Activated naive CD8-positive, alpha-beta T cell treated with anti-CD3 and anti-CD28 coated beads, Interleukin-2, amount 10 ng/mL, durations not matched to agents 7 days and 5 days (primary cell): Measurements from ENCODE around the gene PRKD1. TPM values are rescaled to one million over a fixed set of nuclear protein-coding genes. Genes with fewer than 3 reads are reported as not detected.

ENCODE experiments used
- ATAC-seq: fragments of 150-1000 bp; cut with Tn5 transposase; one replicate; pipeline ENCODE4 v1.10.0; 2021; ENCODE audit warnings: low read depth, moderate library complexity
- POLR2A ChIA-PET: fragments of 350-600 bp; sonication (Branson Sonifier 250); formaldehyde crosslinking; loops from one replicate; lab custom pipeline; 2021; ENCODE audit warnings: antibody characterized with exemption; lab: Charles Lee
- DNase-seq: peaks from one replicate; pipeline ENCODE4 v3.0.0; 2021
- H3K27ac Mint-ChIP-seq: one replicate; pipeline ENCODE4 v1.8.0; 2022; ENCODE audit warnings: mild to moderate bottlenecking, mixed read lengths
- H3K27me3 Mint-ChIP-seq: one replicate; pipeline ENCODE4 v1.8.0; 2022; ENCODE audit warnings: mild to moderate bottlenecking, moderate library complexity, mixed read lengths
- H3K36me3 Mint-ChIP-seq: one replicate; pipeline ENCODE4 v1.8.0; 2021; ENCODE audit warnings: mild to moderate bottlenecking, mixed read lengths
- H3K4me1 Mint-ChIP-seq: one replicate; pipeline ENCODE4 v1.8.0; 2021; ENCODE audit warnings: mixed read lengths
- H3K4me3 Mint-ChIP-seq: one replicate; pipeline ENCODE4 v1.8.0; 2022; ENCODE audit warnings: mild to moderate bottlenecking, moderate library complexity, mixed read lengths
- H3K9me3 Mint-ChIP-seq: one replicate; pipeline ENCODE4 v1.8.0; 2021; ENCODE audit warnings: mixed read lengths
- total RNA-seq, 2 experiments: library from RNA; stranded (reverse); gene quantifications; one replicate each; pipeline ENCODE4 v1.2.3, GENCODE V29; 2021

Gene PRKD1
- total RNA-seq, 2 experiments from 2014 or later: not detected

DNA sequence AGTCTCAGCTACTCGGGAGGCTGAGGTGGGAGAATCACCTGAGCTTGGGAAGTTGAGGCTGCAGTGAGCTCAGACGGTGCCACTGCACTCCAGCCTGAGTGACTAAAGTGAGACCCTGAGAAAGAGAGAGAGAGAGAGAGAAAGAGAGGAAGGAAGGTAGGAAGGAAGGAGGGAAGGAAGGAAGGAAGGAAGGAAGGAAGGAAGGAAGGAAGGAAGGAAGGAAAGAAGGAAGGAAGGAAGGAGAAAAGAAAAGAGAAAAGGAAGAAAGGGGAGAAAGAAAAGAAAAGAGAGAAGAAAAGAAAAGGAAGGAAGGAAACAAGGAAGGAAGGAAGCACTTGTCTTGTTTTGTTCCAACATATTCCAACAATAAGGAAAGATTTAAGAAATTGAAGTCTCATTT lies 7.8 kb downstream of the PRKD1 start:
- Mint-ChIP-seq H3K9me3 (no peaks in the 10 kb centered on the region), H3K27ac (no peak overlapping the region), H3K4me1 (no peaks in the 10 kb centered on the region), H3K36me3 (no peaks in the 10 kb centered on the region), H3K4me3 (no peak overlapping the region), H3K27me3 (no peaks in the 10 kb centered on the region)
- POLR2A ChIA-PET: no interaction called here
- ATAC-seq: no peak
- no peak for DNase-seq

DNA sequence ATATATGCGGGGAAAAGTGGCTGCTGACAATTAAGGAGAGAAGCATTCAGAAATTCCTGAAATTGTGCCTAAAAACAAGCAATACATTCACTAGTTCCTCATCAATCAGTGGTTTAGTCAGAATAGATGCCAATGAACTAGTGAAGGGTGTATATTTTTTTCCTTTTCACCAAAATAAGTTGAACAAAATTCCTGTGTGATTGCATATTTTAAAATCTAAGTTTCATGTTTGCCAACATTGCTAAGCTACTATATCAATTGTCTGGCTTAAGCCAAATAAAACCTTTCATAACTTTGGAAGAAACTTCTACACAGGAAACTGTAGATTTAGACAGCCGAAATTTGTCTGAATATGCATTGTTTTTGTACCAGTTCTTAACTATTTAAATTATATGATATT lies 8.7 kb downstream of the PRKD1 start:
- Mint-ChIP-seq H3K9me3 (no peaks in the 10 kb centered on the region), H3K27ac (no peak overlapping the region), H3K4me1 (no peaks in the 10 kb centered on the region), H3K4me3 (no peak overlapping the region), H3K27me3 (no peaks in the 10 kb centered on the region), H3K36me3 (no peaks in the 10 kb centered on the region)
- DNase-seq (no peak), ATAC-seq (no peak)
- POLR2A ChIA-PET: no interaction called here

DNA sequence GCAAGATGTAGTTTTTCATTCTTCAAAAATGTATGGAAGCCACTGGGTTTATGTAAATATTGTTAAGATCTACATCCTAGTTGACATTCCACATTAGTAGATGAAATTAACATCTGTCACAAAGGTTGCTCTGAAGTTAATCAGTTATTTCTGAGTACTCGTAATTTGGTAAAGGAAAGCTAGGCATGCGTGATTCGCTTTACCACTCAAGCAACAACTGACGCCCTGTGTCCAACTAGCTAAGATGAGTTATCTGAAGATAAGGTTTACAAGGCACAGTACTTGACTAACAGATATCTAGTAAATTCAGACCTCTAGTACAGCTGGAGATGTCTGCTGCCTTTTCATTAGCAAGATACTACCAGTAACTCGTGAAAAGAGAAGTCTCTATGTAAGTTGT lies 14.1 kb downstream of the PRKD1 start:
- H3K9me3 Mint-ChIP-seq: no peaks in the 10 kb centered on the region
- H3K4me3 Mint-ChIP-seq: no peak overlapping the region
- POLR2A ChIA-PET: no interaction called here
- no peaks in the 10 kb centered on the region for H3K36me3 Mint-ChIP-seq
- no peaks in the 10 kb centered on the region for H3K27me3 Mint-ChIP-seq
- ATAC-seq (no peak), DNase-seq (no peak)
- no peaks in the 10 kb centered on the region for H3K4me1 Mint-ChIP-seq
- H3K27ac Mint-ChIP-seq: no peak overlapping the region

DNA sequence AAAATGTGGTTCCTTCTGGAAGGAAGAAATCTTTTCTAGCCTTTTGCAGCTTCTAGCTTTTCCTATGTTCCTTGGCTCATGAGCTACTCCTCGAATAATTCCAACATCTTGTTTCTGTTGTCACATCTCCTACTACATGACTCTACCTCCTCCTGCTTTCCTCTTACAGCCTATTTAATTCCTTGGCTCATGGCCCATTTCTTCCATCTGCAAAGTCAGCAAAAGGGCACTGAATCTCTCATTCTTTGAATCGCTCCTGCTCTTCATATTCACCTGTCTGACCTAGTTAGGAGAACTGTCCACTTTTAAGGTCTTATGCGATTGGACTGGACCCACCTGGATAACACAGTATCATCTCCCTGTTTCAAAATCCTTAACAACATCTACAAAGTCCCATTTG lies 15.8 kb downstream of the PRKD1 start:
- DNase-seq: no peak
- Mint-ChIP-seq H3K4me3 (no peak overlapping the region), H3K27ac (no peak overlapping the region), H3K4me1 (no peaks in the 10 kb centered on the region), H3K36me3 (no peaks in the 10 kb centered on the region), H3K27me3 (no peaks in the 10 kb centered on the region), H3K9me3 (peaks cover 1% of the 10 kb centered on the region)
- ATAC-seq: no peak
- POLR2A ChIA-PET: no interaction called here

DNA sequence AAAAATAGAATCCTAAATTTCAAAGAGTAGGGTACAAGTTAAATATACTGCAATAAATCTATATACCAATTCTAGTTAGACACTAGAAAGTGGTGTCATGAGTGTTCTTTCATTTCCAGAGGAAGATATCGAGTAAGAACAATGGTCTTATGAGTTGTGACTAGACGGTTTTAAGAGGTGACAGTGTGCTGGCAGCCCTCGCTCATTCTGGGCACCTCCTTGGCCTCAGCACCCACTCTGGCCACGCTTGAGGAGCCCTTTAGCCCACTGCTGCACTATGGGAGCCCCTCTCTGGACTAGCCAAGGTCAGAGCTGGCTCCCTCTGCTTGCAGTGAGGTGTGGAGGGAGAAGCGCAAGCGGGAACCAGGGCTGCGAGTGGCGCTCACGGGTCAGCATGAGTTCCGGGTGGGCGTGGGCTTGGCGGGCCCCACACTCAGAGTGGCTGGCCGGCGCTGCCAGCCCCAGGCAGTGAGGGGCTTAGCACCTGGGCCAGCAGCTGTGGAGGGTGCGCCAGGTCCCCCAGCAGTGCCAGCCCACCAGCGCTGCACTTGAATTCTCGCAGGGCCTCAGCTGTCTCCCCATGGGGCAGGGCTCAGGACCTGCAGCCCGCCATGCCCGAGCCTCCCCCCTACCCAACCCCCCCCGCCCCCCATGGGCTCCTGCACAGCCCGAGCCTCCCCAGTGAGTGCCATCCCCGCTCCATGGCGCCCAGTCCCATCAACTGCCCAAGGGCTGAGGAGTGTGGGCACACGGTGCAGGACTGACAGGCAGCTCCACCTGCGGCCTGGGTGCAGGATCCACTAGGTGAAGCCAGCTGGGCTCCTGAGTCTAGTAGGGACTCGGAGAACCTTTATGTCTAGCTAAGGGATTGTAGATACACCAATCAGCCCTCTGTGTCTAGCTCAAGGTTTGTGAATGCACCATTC lies 18.7 kb downstream of the PRKD1 start:
- ATAC-seq: no peak
- no peaks in the 10 kb centered on the region for H3K27me3 Mint-ChIP-seq
- H3K4me3 Mint-ChIP-seq: no peak overlapping the region
- no peaks in the 10 kb centered on the region for H3K4me1 Mint-ChIP-seq
- H3K27ac Mint-ChIP-seq: no peak overlapping the region
- no peak for DNase-seq
- H3K9me3 Mint-ChIP-seq: peaks cover 1% of the 10 kb centered on the region
- no peaks in the 10 kb centered on the region for H3K36me3 Mint-ChIP-seq
- POLR2A ChIA-PET: no interaction called here

DNA sequence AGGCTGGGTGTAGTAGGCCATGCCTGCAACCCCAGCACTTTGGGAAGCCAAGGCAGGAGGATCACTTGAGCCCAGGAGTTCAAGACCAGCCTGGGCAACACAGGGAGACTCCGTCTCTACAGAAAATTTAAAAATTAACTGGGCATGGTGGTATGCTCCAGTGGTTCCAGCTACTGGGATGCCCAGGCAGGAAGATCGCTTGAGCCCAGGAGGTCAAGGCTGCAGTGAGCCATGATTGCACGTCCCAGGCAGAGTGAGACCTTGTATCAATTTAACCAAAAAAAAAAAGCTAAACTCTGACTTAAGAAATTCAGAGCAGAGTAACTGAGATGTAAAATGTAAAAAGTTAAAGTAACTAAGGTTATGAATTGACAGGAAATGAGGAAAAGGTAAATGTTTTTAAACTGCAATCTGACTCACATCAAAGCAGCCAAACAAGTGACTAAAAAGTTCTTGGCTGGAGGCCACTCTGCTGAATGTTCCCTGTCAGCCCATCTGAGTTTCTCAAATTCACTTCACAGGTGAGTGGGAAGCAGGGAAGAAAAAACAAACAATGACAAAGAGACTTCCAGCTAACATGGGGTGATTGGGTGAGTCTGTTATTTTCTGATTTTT lies 21.3 kb downstream of the PRKD1 start:
- no peak overlapping the region for H3K4me3 Mint-ChIP-seq
- no peaks in the 10 kb centered on the region for H3K27me3 Mint-ChIP-seq
- H3K4me1 Mint-ChIP-seq: no peaks in the 10 kb centered on the region
- no peak overlapping the region for H3K27ac Mint-ChIP-seq
- DNase-seq (no peak), ATAC-seq (no peak)
- POLR2A ChIA-PET: no interaction called here
- peaks cover 1% of the 10 kb centered on the region for H3K9me3 Mint-ChIP-seq
- H3K36me3 Mint-ChIP-seq: no peaks in the 10 kb centered on the region

DNA sequence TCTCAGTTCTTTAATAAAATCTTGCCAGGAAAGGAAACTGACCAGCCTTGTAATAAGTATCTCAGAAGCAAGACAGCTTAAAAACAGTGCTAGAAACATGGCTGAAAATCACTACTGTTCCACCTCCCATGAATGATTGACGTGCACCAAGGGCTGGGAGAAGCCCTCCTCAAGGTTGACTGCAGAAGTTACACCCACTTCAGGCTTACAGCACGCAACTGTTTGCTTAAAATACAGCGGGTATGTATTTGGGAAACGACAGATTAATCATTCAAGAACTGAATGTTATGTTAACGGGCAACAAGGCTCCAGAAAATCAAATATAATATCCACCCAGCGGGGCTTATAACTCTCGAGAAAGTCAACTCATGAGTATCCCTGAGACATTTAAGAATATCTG lies 22.1 kb downstream of the PRKD1 start:
- Mint-ChIP-seq H3K36me3 (no peaks in the 10 kb centered on the region), H3K4me1 (no peaks in the 10 kb centered on the region), H3K27me3 (no peaks in the 10 kb centered on the region), H3K4me3 (no peak overlapping the region), H3K9me3 (peaks cover 1% of the 10 kb centered on the region), H3K27ac (no peak overlapping the region)
- POLR2A ChIA-PET: no interaction called here
- ATAC-seq: no peak
- no peak for DNase-seq

DNA sequence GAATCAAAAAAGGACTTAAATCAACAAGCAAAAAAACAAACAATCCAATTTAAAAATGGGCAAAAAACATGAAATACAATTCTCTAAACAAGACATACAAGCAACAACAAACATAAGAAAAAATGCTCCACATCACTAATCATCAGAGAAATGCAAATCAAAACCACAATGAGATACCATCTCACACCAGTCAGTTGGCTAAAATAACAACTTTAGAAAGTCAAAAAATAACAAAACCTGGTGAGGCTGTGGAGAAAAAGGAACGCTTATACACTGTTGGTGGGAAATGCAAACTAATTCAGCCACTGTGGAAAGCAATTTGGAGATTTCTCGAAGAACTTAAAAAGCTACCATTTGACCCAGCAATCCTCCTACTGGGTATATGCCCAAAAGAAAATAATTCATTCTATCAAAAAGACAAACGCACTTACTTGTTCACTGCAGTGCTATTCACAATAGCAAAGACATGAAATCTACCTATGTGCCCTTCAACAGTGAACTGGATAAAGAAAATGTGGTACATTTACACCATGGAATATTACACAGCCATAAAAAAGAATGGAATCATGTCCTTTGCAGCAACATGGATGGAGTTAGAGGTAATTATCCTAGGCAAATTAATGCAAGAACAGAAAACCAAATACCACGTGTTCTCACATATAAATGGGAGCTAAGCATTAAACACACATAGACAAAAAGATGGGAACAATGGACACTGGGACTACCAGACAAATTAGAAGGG lies 26.9 kb downstream of the PRKD1 start:
- no peaks in the 10 kb centered on the region for H3K27me3 Mint-ChIP-seq
- no peak overlapping the region for H3K27ac Mint-ChIP-seq
- H3K36me3 Mint-ChIP-seq: no peaks in the 10 kb centered on the region
- POLR2A ChIA-PET: no interaction called here
- H3K4me3 Mint-ChIP-seq: no peak overlapping the region
- DNase-seq: no peak
- H3K4me1 Mint-ChIP-seq: no peaks in the 10 kb centered on the region
- H3K9me3 Mint-ChIP-seq: no peaks in the 10 kb centered on the region
- ATAC-seq: no peak

DNA sequence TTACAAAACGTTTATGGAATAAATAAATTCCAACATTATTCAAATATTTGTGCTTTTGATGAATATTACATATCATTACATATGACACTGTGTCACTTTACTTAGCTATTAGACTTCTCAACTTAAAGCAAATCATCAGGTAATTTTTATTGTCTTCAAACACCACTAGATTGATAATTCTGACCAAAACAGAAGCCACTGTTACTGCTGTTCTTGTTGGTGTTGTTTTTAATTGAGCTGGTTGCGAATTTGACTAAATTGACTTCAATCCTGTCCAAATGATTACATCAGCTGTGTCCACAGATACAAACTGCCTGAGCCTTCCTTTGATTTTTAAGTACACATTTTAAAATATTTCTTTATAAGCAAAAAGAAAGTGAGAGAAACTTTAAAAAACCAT lies 29.2 kb downstream of the PRKD1 start:
- ATAC-seq: no peak
- POLR2A ChIA-PET: no interaction called here

DNA sequence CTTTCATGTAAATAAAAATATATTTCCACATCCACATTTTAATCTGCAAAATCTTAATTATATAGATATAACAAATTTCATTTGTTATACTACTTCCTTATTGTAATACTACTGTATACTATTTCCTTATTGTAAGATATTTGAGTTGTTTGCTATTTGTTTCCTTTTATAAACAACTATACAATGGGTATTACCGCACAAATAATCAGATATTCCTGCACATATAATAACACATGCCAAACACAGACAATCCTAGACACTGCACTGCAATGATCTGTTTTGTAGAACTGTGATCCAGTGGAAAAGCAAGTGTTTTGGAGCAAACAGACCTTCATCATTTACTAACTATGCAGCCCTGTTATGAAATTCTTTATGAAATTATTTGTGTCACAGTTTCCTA lies 30.5 kb downstream of the PRKD1 start:
- DNase-seq (no peak), ATAC-seq (no peak)
- Mint-ChIP-seq H3K4me3 (no peak overlapping the region), H3K36me3 (no peaks in the 10 kb centered on the region), H3K4me1 (no peaks in the 10 kb centered on the region), H3K27ac (no peak overlapping the region), H3K27me3 (no peaks in the 10 kb centered on the region), H3K9me3 (peaks cover 3% of the 10 kb centered on the region)
- POLR2A ChIA-PET: no interaction called here

More for the DNA sequence above, 29.2 kb downstream of the PRKD1 start:
- Mint-ChIP-seq H3K36me3 (no peaks in the 10 kb centered on the region), H3K27me3 (no peaks in the 10 kb centered on the region), H3K9me3 (peaks cover 3% of the 10 kb centered on the region), H3K27ac (no peak overlapping the region), H3K4me3 (no peak overlapping the region), H3K4me1 (no peaks in the 10 kb centered on the region)
- no peak for DNase-seq

DNA sequence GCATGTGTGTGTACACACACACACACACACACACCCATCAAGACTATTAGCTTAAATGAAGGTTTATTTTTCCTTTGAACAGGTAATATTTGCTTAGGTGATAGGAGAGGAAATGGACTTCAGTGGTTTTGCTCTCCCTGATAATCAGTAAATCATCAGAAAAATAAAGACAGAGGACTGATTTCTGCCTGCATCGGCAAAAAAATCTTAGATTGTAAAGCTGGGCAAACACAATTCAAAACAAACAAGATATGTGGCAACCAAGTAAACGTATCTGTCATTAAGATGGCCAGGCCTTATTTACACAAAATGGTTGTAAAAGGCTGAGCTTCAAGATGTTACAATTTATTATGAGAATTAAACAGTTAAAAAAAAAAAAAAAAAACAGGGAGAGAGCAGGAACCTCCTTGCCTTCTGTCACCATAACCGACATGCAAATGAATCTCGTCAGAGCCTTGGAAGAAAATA lies 31.3 kb downstream of the PRKD1 start:
- Mint-ChIP-seq H3K9me3 (peaks cover 3% of the 10 kb centered on the region), H3K4me1 (no peaks in the 10 kb centered on the region), H3K27me3 (no peaks in the 10 kb centered on the region), H3K27ac (no peak overlapping the region), H3K4me3 (no peak overlapping the region), H3K36me3 (no peaks in the 10 kb centered on the region)
- POLR2A ChIA-PET: no interaction called here
- DNase-seq: no peak
- no peak for ATAC-seq

DNA sequence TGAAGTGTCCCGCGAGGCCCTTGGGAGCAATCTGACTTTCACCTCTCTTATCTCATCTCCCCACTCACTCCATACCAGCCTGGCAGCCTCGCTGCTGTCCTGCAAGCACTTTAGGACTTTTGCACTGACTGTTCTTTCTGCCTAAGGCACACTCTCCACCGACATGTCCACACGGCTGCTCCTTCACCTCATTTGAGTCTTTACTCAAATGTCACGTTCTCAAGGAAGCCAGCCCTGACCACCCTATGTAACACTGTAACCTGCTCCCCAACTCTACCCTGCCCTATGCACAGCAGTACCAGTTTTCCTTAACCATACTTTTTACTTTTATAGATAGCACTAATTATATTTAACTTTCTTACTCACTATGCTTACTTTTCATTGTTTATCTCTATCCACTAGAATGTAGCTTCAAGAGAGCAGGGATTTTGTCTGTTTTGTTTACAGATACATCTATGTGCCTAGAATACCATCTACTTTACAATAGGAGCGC lies 32.0 kb downstream of the PRKD1 start:
- no peak for ATAC-seq
- no peaks in the 10 kb centered on the region for H3K4me1 Mint-ChIP-seq
- H3K36me3 Mint-ChIP-seq: no peaks in the 10 kb centered on the region
- no peak for DNase-seq
- POLR2A ChIA-PET: no interaction called here
- H3K27me3 Mint-ChIP-seq: no peaks in the 10 kb centered on the region
- H3K27ac Mint-ChIP-seq: no peak overlapping the region
- H3K4me3 Mint-ChIP-seq: no peak overlapping the region
- peaks cover 3% of the 10 kb centered on the region for H3K9me3 Mint-ChIP-seq

DNA sequence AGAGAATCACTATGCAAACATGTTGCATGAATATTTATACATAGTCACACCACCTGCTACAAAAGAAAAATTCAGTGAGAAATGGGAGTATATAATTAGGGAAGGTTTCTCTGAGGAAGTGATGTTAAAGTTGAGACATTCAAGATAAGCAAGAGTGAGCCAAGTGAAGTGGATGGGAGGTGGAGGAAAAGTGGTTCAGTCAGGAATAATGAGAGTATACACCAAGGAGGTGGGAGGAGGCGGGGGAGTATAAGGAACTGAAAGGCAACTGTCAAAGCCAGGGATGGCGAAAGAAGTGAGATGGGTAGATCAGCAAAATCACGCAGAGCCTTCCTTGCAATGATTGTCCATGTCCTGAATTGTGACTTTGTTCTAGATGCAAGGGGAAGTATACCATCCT lies 33.7 kb downstream of the PRKD1 start:
- POLR2A ChIA-PET: no interaction called here
- H3K27ac Mint-ChIP-seq: no peak overlapping the region
- H3K9me3 Mint-ChIP-seq: peaks cover 3% of the 10 kb centered on the region
- H3K36me3 Mint-ChIP-seq: no peaks in the 10 kb centered on the region
- ATAC-seq (no peak), DNase-seq (no peak)
- H3K27me3 Mint-ChIP-seq: no peaks in the 10 kb centered on the region
- no peak overlapping the region for H3K4me3 Mint-ChIP-seq
- H3K4me1 Mint-ChIP-seq: no peaks in the 10 kb centered on the region
